Endometrial microvascular endothelial cells (primary cell): ENCODE results near the gene FGF5. TPM values are rescaled to one million over a fixed set of nuclear protein-coding genes. Genes with fewer than 3 reads are reported as not detected.

Experiments
- in situ Hi-C: cut with HindIII; loops from 2 replicates; pipeline ENCODE4 v1.10.0; 2017; ENCODE audit warnings: low sequenced_read_pairs, low pct_unique_long_range_greater_than_20kb; ENCODE audit errors: inconsistent ontology term
- total RNA-seq: library from RNA; depleted of rRNA; stranded (reverse); fragments of >200 nt; gene quantifications from one replicate; pipeline ENCODE4 v1.2.3, GENCODE V29; 2015; ENCODE audit errors: inconsistent ontology term

The FGF5 gene
- total RNA-seq, 1 donor from 2014 or later: 1.6 TPM

DNA sequence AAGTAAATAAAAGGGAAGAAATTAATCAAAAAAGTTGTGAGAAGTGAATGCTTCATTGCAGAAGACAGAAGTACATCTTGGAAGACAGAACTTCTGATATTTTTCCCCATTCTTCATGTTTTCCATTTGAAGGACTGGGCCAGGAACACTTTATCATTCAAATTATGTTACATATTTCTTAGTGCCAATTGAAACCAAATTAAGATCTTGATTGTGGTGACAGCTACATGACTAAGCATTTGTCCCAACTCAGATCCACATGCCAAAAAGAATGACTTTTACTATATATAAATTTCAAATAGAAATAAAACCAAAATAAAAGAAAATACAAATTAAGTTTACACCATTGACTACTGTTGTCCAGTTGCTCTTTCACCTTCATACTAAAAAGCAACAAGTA is 14.0 kb upstream of the FGF5 start:
- in situ Hi-C loops: no loop called here

DNA sequence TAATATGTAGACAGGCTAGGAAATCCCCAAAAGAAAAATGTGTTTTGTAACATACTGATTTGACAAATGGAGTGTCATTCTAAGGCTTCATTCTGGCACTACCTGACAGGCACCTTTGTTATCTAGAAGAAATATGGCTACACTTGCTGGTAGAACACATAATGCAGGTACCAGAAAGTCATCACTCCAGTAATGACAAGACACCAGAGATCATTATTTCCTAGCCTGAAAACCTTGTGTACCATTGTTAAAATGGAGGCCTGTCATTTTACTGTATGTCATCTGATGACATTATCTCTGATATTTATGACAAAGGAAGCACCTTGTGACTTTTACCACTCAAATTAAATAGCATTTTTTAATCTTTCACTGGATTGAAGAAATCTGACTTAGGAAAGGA is 13.5 kb upstream of the FGF5 start:
- in situ Hi-C loops: no loop called here

DNA sequence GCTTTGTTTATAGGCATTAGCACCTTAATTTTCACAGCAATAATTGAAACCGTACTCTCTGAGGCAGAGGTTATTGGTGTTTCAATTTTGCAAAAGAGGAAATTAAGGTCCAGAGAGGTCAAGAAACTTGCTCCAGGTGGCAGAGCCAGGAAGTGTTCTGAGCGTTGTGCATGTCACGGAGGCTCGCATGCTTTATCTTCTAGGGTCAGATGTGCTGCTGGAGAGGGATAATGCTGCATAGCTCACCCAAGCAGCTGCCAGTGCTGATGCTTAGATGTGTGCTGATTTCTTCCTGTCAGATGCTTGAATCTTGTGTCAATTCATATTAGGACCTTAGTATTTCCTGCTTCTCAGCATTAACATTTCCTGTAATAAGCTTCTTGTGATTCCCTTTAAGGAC is 13.0 kb upstream of the FGF5 start:
- in situ Hi-C loops: no loop called here

DNA sequence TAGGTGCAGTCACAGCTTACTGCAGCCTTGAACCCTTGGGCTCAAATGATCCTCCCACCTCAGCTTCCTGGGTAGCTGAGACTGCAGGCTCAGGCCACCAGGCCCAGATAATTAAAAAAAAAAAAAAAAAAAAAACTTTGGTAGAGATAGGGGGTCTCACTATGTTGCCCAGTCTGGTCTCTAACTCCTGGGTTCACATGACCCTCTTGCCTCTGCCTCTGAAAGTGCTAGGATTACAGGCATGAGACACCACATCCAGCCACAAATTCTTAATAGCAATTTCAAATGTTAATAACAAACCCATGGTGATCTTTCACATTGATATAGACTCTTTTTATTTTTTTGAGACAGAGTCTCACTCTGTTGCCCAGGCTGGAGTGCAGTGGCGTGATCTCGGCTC is 12.3 kb upstream of the FGF5 start:
- in situ Hi-C loops: no loop called here

DNA sequence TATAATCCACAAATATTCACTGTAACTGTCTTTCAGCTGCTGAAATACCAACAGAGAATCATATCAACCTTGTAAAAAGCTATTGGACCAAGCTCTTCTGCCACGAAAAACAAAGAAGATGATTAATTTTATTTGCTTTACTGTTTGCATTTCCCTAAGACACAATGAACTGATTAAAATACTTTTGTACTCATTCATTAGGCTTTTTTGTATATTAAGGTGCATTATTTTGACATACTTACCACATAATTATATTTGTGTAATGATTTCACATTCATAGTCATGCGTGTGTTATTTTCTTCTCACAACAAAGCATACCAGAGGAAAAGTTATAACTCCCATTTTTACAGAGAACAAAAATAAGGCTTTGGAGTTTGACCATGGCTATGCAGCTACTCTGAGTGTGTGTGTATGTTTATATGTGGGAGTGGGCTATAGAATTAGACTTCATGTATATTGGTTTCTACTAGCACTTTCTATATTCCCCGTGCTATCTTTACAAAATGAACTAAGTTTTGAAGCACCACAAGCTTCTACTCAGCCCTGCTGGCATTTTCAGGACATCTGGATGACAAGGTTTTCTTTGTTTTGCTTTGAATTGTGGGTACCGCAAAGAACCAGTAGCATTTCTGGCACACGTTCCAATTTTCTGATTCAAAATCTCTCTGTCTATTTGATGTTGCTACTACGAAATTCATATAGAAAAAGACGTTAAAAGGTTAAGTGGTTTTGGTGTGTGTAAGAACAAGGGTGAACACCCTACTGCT is 11.0 kb upstream of the FGF5 start:
- in situ Hi-C loops: no loop called here

DNA sequence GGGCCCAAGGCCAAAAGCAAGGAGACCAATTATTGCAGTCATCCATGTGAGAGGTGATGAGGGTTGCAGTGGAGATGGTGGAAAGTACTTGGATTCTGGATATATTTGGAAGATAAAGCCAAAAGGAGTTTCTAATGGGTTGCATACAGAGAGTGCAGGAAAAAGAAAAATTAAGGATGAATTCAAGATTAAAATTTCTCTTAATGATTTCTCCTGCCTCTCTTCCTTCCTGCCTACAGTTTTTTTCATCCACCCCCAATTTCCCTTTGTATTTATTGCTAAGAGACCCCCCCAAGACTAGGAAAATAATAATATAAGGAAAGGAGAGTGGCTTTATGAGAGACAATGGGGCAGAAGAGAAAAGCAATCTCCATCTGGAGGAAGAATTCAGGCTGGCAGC is 8.6 kb upstream of the FGF5 start:
- in situ Hi-C loops: no loop called here

DNA sequence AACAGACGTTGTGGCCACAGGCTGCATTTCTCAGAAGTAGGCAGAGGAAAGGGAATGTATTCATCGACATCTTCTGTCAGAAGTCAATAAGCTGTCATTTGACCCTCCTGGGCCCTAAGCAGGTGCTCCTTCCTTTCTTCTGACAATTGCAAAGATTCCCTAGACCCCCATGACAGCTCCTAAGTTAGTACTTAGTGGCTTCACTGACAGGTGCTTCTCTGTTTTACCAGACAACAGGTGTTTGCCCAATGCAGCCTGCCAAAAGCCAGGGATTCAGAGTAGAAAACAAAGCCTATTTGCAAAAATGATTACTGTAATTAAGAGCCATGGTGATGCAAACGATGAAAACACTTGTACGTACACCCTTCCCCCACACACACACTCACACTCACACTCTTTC is 7.5 kb upstream of the FGF5 start:
- in situ Hi-C loops: no loop called here

DNA sequence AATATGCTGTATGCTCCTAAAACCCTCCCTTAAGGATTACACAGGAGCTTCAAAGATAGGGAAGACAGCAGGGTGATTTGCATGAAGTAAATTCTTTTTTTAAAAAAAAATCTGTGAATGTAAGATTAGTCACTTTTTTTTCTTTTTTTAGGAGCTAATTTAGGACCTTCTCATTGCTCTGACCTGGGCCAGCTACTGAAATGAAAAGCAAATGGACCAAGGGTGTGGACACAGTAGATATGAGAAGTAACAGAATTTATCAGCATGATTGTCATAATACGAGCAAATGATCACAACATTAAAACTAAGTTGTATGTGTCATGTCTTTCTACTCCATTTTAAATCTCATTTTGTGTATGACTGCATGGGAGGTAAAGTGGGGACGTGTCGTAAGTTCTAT is 6.6 kb upstream of the FGF5 start:
- in situ Hi-C loops: no loop called here

DNA sequence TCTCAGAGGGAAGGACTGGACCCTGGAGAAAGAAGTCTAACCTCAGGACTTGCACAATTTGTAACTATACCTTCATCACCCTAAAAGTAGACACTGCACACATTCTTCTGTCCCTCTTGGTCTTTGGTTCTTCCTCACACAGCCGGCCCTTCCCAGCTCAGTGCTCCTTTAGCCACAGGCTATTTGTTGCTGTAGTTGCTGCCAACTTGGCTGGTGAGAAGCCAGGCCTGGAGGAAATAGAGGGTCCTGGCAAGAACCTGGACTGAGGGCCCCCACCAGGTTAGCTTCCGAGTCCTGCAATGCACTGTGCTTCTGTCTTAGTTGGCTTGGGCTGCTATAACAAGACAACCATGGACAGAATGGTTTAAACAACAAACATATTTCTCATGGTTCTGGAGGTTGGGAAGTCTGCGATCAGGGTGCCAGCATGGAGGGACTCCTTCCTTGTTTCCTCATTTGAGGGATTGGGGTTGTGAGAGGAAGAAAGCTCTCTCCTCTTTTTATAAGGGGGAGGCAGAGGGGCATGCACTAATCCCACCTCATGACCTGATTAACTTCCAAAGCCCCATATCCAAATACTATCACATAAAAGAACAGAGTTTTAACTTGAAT is 4.4 kb upstream of the FGF5 start:
- in situ Hi-C loops: no loop called here

DNA sequence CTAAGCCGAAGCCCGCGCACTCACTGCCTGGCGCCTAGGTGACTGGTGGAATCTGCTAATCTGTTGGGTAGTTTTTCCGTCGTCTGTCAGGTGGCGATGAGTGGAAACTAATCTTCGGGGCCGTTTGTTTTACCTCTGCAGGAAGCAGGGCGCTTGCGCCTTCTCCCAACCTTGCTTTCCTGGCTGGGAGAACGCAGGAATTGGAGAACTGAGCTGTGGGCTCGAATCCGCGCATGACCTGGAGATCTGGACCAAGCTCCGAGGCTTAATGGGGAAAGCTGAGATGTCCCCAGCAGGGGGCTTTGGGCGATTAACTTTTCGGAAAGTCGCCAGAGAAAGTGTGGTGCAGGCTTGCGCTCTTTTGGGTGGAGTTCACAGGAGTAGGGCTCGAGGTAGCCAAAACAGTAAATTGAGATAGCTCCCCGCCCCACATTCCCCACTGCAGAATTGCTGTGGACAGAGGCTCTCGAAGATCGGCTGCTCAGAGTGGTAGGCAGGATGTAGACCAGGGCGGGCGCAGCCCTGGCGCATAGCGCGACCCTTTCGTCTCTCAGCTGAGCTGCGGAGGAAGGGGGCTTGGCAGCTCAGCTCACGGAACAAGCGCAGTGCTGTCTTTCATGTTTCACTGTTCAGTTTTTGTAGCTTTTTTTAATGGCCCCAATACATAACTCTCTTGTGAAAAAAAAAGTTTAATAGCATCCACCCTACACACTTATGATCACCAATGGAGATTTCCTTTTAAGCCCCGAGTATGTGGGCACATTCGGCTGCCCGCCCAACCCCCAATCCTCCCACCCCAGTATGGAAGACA is 2.7 kb upstream of the FGF5 start:
- in situ Hi-C loops: no loop called here

DNA sequence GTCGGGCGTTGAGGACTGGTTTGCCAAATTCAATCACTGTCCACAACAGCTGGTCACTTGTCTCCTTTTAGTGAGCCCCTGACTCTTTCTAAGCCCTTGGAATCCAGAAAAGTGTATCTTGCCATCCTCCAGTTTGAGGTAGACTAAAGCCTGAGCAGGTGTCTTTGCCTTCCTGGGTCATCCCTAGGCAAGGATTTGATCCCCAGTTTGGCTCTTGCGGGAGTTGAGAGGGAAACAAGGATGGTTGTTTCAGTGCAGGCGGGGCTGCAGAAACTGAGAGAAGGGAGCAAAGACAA is 2.2 kb upstream of the FGF5 start:
- in situ Hi-C loops: no loop called here

DNA sequence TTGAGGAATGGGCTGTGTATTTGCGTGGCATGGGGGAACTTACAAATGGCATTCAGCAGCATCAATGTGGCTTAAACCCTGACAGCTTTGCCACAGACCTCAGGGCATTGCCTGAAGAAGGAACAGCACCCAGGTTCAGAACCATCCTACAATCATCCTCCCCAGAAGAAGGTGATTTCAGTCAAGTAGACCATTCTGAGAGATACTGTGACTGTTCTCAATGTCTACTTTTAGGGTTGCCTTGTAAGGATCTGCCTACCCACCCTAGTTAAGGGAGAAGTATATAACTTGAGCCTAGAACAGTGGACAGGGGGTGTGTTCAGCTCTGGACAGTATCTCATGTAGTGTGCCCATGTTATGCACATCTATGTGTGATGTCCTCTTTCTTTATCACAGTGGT is 1.6 kb upstream of the FGF5 start:
- in situ Hi-C loops: no loop called here

DNA sequence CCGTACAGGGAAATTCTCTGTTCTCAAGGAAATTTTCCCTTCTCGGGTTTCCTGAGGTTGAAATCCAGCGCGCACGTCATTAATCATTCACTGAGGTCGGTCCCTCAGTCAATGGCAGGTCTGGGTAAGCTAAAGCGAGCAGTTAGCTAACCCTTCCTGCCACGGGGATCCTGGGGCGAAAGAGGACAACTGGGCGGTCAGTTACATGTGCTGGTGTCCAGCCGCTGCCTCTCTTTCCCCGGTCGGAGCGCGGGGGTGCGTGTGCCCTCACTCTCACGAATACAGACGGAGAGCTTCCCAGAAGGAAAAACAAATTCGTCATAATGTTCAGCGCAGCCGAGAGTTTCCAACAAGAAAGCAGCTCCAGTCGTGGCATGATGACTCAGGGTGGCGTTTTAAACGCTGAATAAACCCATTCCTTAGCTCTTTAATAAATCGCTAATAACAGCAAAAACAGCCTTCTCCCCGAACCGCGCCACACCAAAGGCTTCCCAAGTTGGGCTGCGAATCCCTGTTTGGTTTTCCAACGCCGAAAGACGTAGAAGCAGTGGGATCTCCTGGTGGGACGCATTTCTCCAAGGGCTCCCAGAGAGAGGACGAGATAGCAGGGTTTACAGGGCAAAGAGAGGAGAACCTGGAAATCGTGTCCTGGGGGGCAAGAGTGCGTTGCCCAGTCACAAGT is 752 bp upstream of the FGF5 start:
- in situ Hi-C loops: no loop called here

DNA sequence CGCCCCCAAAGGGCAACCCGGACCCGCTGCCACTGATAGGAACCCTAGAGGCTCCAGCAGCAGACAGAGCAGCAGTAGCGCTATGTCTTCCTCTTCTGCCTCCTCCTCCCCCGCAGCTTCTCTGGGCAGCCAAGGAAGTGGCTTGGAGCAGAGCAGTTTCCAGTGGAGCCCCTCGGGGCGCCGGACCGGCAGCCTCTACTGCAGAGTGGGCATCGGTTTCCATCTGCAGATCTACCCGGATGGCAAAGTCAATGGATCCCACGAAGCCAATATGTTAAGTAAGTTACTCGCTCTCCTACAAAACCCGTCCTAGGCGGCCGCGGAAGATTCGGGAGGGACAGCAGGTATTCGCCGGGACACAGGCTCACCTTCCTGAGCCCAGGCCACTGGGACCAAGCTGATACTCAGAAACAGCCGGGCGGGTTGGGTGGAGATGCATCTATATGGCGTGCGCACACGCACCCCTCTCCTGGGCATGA is 477 bp downstream of the FGF5 start:
- in situ Hi-C loops: no loop called here

DNA sequence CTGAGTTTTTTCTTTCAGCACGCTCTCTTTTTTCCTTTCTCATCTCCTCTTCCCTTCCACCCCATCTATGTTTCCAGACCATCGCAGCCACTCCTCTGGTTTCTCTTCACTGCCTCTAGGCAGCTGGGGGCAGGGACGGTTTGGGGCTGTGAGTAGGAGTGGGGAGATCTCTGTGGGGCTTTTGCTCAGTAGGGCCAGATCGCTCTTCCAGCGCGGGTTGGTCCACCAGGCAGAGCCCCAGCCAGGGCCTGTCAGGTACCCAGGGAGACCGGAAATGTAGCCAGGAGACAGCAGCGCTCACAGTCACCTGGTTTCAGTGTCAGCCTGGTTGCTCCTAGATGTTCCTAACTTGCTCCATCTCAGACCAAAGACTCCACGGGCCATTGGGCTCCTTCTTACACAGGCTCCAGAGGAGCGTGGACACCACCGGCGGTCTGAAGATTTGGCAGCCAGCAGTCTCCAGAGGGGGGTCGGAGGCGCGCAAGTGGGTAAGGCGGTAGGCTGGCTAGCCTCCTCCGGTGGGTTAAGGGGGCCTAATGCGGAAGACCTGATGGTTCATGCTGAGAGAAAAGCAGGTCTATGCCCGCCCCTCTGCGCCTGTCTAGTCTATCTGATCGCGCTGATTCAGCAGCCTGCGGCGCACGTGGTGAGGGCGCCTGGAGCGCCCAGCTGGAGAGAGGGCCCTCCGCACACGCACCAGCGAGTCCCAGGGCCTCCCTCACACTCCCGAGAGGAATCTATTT is 1.8 kb downstream of the FGF5 start:
- in situ Hi-C loops: no loop called here

DNA sequence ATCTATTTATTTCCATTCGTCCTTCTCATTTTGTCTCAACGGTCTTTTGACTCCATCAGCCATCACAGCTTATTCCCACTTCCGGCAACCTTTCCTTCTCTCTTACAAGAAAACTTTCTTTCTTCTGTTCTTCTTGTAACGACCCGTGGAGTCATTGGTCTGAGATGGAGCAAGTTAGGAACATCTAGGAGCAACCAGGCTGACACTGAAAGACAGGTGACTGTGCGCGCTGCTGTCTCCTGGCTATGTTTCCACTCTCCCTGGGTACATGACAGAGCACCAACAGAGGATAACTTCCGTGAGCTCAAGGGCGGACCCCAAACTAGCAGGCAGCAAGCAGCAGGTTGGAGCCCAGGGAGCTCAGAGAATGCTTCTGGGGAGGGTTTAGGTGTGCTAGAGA is 2.5 kb downstream of the FGF5 start:
- in situ Hi-C loops: no loop called here

DNA sequence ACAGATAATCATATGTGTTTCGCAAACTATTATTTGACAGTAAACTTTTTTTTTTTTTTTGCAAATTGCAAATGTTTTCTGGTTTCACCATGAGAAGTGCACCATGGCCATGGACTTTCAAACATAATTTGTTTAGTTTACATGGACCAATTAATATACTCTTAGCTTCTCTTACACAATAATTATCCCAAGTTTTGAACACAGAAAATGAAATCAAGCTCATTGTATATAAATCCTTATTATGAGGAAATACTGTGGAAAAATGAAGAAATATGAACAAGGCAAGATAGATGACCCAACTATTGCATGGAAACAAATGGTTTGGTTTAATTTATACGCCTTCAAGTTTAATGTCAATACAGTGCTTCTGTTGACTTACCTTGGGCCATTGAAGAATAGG is 3.9 kb downstream of the FGF5 start:
- in situ Hi-C loops: no loop called here

DNA sequence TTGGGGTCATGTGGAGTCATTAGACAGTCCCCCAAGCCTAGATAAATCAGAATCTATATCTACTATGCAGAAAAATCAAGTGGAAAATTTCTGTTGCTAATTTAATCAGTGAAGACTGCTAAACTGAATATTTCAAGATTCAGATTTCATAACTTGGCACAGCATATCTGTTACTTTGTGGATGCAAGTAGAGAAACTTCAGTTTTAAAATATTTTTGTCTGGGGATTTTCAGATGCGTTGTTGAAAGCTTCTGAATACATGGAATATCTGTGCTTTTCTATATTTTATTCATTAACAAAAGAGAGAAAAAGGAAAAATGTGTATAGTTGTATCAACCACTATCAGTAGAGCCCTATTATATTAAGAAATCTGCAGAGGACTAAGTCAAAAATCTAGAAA is 4.4 kb downstream of the FGF5 start:
- in situ Hi-C loops: no loop called here

DNA sequence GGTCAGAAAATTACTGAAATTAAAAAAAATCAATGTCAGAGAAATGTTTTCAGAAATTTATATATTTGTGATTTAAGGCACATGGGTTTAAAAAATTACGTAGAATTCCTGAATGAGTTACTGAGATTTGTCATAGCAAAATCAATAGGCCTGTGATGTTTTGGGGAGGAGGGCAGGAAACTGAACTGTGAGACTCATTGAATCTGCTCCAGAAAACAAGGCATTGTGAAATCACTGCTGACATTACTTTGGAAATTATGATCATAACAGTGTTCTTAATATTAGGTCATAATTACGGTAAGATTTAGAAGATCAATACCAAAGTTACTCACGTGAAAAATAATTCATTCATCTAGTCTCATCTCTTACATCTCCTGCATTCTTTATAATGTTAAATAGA is 5.3 kb downstream of the FGF5 start:
- in situ Hi-C loops: no loop called here
